ENCODE measurements around the gene SLIT3.

DNA sequence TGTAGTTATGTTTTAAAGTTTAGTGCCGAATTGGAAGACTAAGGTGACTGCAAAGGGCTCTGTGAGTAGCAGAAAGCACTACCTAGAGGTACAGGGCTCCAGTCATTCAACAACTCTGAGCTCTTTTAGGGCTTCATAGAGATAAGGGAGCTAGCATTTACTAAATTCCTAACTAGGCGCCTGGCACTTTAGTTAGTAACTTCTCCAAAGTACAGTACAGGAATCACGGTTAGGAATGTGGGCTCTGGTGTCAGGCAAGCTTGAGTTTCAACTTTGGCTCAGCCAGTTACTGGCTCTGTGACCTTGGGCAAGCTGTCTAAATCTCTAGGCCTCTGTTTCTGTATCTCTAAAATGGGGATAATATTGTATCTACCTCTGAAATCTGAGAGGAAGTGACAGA is 115.3 kb downstream of the SLIT3 start:
- TF ChIP-seq, protein P1, sequence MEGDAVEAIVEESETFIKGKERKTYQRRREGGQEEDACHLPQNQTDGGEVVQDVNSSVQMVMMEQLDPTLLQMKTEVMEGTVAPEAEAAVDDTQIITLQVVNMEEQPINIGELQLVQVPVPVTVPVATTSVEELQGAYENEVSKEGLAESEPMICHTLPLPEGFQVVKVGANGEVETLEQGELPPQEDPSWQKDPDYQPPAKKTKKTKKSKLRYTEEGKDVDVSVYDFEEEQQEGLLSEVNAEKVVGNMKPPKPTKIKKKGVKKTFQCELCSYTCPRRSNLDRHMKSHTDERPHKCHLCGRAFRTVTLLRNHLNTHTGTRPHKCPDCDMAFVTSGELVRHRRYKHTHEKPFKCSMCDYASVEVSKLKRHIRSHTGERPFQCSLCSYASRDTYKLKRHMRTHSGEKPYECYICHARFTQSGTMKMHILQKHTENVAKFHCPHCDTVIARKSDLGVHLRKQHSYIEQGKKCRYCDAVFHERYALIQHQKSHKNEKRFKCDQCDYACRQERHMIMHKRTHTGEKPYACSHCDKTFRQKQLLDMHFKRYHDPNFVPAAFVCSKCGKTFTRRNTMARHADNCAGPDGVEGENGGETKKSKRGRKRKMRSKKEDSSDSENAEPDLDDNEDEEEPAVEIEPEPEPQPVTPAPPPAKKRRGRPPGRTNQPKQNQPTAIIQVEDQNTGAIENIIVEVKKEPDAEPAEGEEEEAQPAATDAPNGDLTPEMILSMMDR (IDR thresholded peaks at IDR 0.05; ENCODE audit: low read depth, low read length, poor library complexity, severe bottlenecking), result no peak
- TF ChIP-seq EZH2phosphoT487 (IDR thresholded peaks at IDR 0.05; ENCODE audit: borderline replicate concordance, low read length), result no peak

Data from DOHH2 (cell line).